Ectodermal cell (in vitro differentiated cells): ENCODE results near the gene FCRL5.

Experiments
- H3K27ac ChIP-seq: 2 replicates; pipeline ENCODE4 v1.7.0; 2013; ENCODE audit warnings: mild to moderate bottlenecking, low read depth, low read length; ENCODE audit not compliant: insufficient read depth, poor library complexity, severe bottlenecking
- H3K27me3 ChIP-seq: 2 replicates; pipeline ENCODE4 v1.7.0; 2013; ENCODE audit warnings: mild to moderate bottlenecking, low read length; ENCODE audit not compliant: insufficient read depth, control insufficient read depth, poor library complexity, severe bottlenecking
- H3K36me3 ChIP-seq: one replicate; pipeline ENCODE4 v1.7.0; 2013; ENCODE audit warnings: low read length; ENCODE audit not compliant: control insufficient read depth, insufficient read depth
- H3K4me1 ChIP-seq: one replicate; pipeline ENCODE4 v1.7.0; 2013; ENCODE audit warnings: low read length; ENCODE audit not compliant: control insufficient read depth, insufficient read depth
- H3K4me3 ChIP-seq: 2 replicates; pipeline ENCODE4 v1.7.0; 2013; ENCODE audit warnings: low read depth, low read length, control low read depth; ENCODE audit not compliant: insufficient read depth
- H3K9me3 ChIP-seq: 2 replicates; pipeline ENCODE4 v1.7.0; 2013; ENCODE audit warnings: mild to moderate bottlenecking, low read length, moderate library complexity; ENCODE audit not compliant: control insufficient read depth
- WGBS, 2 experiments: methylation state at CpG; one replicate each; pipeline ENCODE4 v1.1.7; 2013; ENCODE audit warnings: missing lambda C conversion rate in 2 of 2; 5-methylcytosine and 5-hydroxymethylcytosine counted together

FCRL5 gene

DNA sequence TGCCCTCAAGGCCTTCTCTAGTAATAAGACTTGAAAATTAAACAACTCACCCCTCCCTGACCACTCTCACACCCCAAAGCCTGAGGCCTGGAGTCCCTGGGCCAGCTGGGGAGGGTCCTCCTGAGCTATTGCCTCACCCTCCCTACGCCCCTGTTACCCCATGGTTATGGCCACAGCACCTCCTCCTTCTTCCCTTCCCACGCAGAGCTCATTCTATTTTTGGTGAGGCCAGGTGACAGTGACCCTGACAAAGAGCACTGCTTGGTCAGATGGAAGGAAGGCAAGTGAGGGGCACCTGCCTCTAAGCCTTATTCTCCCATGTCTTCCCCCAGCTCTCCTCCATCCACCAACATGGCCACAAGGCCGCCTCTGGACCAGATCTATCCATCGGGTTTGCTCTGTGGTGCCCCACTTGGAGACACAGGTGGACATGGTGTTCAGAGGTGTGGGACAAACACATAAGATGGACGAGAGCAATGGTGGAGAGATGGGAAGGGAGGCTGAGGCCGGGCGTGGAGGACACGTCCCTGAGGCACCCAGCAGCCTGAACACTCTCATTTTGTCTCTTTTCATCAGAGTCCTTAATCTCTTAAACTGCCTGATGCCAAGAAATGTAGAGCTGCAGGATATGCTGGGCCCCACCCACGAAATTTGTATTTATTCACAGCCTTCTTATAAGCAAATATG is 42.6 kb downstream of the FCRL5 start:
- H3K4me3 ChIP-seq: no peak overlapping the region
- no peaks in the 10 kb centered on the region for H3K9me3 ChIP-seq
- WGBS, 2 experiments: 90 to 95% methylated on average over 9 of the region's 9 CpGs
- no peaks in the 10 kb centered on the region for H3K36me3 ChIP-seq
- H3K27ac ChIP-seq: no peak overlapping the region
- H3K4me1 ChIP-seq: no peaks in the 10 kb centered on the region
- H3K27me3 ChIP-seq: no peaks in the 10 kb centered on the region

DNA sequence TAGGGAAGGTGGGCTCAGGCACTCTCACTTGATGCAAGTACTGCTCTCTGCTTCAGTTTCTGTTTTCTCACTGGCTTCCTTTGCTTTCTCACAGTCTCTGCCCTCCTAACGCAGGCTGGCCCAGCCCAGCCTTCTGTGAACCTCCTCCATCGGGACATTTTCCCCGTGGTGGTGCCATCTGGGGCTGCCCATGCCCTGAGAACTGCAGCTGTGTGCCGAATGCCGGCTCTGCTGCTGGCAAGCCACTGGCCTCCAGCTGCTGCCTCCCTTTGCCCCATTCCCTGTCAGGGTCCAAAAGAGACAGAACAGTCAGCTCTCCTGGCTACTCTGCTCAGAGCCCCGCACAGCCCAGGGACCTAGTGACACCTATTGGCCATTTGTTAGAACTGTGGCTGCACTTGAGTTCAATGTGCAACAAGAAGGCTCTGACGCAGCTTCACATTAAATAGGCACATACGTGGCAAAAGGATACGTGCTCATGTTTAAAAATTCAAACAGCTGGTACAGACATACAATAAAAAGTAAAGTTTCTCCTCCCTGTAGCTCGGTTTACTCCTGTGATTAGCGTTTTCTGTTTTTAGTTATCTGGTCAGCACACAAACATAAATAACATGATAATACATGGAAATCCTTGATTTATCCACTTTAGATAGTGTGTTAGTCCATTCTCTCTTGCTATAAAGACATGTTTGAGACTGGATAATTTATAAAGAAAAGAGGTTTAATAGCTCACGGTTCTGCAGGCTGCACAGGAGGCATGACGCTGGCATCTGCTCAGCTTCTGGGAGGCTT is 46.6 kb downstream of the FCRL5 start:
- Histone ChIP-seq H3K4me1 (no peaks in the 10 kb centered on the region), H3K27me3 (no peaks in the 10 kb centered on the region), H3K36me3 (no peaks in the 10 kb centered on the region), H3K4me3 (no peak overlapping the region), H3K9me3 (no peaks in the 10 kb centered on the region), H3K27ac (no peak overlapping the region)
- 64 to 65% methylated on average over 13 of the region's 13 CpGs for WGBS, 2 experiments

DNA sequence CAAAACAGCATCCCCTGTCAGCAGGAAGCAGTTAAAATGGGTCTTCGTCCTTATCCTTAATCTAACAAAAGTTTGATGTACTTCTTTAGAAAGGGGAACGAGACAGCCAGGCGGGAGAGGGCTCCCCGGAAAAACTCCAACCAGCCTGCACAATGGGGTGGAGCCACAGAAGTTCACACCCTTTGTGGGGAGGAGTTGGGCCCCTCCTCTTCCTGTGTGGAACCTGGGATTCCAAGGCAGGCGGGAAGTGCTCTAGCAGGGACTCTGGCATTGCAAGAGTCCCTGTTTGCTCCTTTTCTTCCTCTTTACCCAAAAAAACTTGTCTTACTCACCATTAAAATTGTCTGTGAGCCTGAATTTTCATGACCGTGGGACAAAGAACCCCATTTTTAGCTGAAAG is 47.7 kb downstream of the FCRL5 start:
- H3K4me3 ChIP-seq: no peak overlapping the region
- H3K27ac ChIP-seq: no peak overlapping the region
- 93 to 94% methylated on average over 6 of the region's 6 CpGs for WGBS, 2 experiments
- H3K27me3 ChIP-seq: no peaks in the 10 kb centered on the region
- H3K4me1 ChIP-seq: no peaks in the 10 kb centered on the region
- H3K36me3 ChIP-seq: no peaks in the 10 kb centered on the region
- no peaks in the 10 kb centered on the region for H3K9me3 ChIP-seq

DNA sequence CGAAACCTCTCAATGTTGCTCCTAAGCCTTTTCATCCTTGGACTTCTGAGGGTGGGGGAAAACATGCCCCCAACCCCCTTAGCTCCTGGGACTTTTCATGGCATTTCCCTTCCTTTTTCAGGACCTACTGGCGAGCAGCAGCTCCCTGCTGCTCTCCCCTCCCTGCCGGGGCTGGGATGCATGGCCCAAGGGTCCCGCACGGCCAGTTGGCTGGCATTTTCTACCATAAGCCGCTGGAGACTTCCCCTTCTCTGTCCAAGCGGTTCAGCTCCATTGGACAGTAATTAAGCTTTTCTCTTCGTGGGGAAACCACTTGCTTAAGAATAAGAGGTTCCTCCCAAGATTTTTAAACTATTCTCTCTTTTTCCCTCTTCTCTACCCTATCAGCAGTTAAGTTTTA is 52.8 kb downstream of the FCRL5 start:
- 92 to 94% methylated on average over 8 of the region's 8 CpGs for WGBS, 2 experiments

DNA sequence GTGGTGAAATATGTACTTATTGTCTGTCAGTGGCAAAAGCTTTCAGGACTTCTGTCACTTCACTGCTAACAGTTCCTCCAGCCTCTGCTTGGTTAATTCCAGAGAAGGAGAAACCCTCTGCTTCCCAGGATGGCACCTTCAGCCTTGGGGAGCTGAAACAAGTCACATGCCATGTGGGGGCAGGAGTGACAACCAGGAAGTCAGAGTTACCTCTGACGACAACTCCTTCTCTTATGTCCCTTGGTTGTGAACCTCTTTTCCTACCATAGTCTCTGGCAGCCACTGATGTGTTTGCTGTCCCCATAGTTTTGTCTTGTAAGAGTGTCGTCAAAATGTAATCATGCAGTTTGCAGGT is 53.6 kb downstream of the FCRL5 start:
- Histone ChIP-seq H3K27ac (no peak overlapping the region), H3K4me3 (no peak overlapping the region), H3K4me1 (no peaks in the 10 kb centered on the region), H3K36me3 (no peaks in the 10 kb centered on the region), H3K27me3 (no peaks in the 10 kb centered on the region), H3K9me3 (no peaks in the 10 kb centered on the region)
- WGBS, 2 experiments: 93 to 95% methylated on average over 2 of the region's 2 CpGs

More for the DNA sequence above, 52.8 kb downstream of the FCRL5 start:
- no peak overlapping the region for H3K27ac ChIP-seq
- H3K9me3 ChIP-seq: no peaks in the 10 kb centered on the region
- H3K4me1 ChIP-seq: no peaks in the 10 kb centered on the region
- H3K27me3 ChIP-seq: no peaks in the 10 kb centered on the region
- no peak overlapping the region for H3K4me3 ChIP-seq
- no peaks in the 10 kb centered on the region for H3K36me3 ChIP-seq

DNA sequence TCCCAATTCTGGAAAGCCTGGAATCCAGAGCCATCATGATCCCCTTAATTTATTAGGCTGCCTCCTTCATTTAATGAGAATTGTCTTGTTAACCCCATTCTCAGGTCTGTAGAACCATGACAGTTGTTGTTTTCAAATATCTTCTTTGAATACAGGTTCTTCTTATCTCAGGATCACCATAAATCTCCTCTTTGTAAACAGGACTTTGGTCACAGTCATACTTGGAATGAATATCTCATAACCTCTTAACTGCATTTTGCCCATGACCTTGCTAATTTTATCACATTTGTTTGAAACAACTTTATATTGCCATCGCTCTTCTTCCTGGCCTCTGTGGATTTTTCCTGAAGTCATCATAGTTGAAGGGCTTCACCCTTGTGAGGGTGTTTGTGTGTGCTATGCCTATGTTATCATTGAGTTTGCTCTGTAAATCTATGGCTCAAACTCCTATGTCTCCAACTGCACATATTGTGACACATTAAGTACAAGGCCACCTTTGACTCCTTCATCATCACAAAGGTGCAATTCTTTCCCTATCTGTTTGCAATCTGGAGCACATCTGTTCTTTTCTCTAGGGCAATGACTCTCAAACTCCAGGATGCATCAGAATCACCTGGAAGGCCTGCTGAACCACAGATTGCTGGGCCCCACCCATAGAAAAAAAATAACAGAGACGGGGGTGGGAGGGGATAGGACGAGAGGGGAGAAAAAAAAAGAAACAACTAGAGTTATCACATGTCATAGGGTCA is 54.2 kb downstream of the FCRL5 start:
- Histone ChIP-seq H3K36me3 (no peaks in the 10 kb centered on the region), H3K27ac (no peak overlapping the region), H3K27me3 (no peaks in the 10 kb centered on the region), H3K4me1 (no peaks in the 10 kb centered on the region), H3K4me3 (no peak overlapping the region), H3K9me3 (no peaks in the 10 kb centered on the region)
- 92 to 100% methylated on average over 3 of the region's 3 CpGs for WGBS, 2 experiments

DNA sequence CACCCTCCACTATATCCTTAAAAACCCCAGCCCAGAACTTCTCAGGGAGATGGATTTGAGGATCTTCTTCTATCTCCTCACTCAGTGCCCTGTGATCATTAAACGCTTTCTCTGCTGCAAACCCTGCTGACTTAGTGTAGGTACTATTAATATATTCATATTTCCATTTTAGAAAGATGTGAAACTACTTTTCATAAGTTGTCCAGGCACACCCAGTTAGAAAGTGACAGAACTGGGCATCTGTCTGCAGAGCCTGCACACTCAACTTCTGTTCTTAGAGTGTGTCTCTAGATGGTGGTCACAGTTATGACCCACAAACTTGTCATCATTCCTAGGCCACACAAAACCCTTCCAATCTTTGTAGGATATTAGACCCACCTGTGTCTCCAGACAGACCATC is 55.0 kb downstream of the FCRL5 start:
- H3K9me3 ChIP-seq: no peaks in the 10 kb centered on the region
- no peaks in the 10 kb centered on the region for H3K27me3 ChIP-seq
- H3K4me3 ChIP-seq: no peak overlapping the region
- H3K4me1 ChIP-seq: no peaks in the 10 kb centered on the region
- no peak overlapping the region for H3K27ac ChIP-seq
- whole genome bisulfite sequencing, 2 experiments: no CpG with 5 or more reads among the region's 1 CpG
- no peaks in the 10 kb centered on the region for H3K36me3 ChIP-seq

DNA sequence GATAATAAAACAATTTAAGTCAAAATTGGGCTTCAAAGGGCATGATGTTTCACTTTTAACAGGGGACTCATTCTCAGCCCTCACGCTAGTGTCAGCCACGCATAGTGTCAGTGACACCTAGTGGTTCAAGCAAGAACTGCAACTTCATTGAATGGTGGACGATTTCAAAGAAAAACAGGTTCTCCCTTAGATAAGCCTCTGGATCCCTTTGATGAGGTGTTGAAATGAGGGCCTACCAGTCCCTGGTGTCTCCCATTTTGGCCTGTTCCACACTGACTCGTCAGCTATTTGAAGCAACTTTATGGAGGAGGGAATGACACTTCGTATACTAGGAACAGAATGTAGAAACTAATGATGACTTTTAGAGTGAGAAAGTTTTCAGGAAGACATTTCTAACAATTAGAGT is 56.2 kb downstream of the FCRL5 start:
- 17 to 20% methylated on average over 5 of the region's 5 CpGs for WGBS, 2 experiments
- Histone ChIP-seq H3K36me3 (no peaks in the 10 kb centered on the region), H3K4me3 (no peak overlapping the region), H3K9me3 (no peaks in the 10 kb centered on the region), H3K4me1 (no peaks in the 10 kb centered on the region), H3K27me3 (no peaks in the 10 kb centered on the region), H3K27ac (no peak overlapping the region)

DNA sequence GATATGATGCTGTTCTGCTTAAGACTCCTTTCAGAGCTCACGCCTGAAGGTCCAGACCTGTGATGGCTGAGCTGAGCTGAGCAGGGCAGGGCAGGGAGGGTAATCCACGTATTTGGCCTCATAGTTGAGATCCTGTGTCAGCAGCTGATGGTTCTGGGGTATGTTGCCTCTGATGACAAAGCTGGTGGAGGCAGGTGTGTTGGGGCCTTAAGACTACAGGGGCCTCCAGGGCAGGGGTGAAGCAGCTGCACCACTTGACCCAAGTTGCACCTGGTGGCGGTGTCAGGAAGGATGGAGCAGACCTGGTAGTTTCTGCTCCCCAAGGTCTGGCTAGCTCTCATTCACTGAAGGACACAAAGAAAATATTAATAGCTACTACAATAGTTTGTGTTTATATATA is 57.0 kb downstream of the FCRL5 start:
- WGBS, 2 experiments: 90 to 95% methylated on average over 3 of the region's 3 CpGs

DNA sequence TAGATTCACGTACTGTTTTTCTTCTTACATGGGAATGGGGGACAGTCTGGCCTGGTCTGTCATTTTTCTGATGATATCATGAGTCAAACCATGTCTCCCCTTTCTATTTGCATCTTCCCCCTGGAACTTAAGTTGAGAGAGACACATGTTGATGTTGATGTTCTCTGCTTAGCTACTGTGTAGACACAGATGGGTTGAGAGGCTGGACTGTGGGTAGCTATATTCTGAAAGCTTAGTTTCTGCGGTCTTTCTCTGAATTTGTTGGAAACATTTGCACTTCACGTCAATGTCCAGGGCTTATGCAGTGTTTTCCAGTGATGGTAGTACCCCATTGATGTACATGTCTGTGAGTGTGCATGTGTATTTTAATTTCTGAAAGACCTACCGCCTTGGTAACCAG is 58.2 kb downstream of the FCRL5 start:
- WGBS, 2 experiments: 92 to 96% methylated on average over 3 to 4 of the region's 4 CpGs

More for the DNA sequence above, 57.0 kb downstream of the FCRL5 start:
- no peaks in the 10 kb centered on the region for H3K4me1 ChIP-seq
- no peaks in the 10 kb centered on the region for H3K9me3 ChIP-seq
- H3K27ac ChIP-seq: no peak overlapping the region
- no peaks in the 10 kb centered on the region for H3K27me3 ChIP-seq
- H3K4me3 ChIP-seq: no peak overlapping the region
- H3K36me3 ChIP-seq: no peaks in the 10 kb centered on the region

More for the DNA sequence above, 58.2 kb downstream of the FCRL5 start:
- no peaks in the 10 kb centered on the region for H3K27me3 ChIP-seq
- no peaks in the 10 kb centered on the region for H3K4me1 ChIP-seq
- no peak overlapping the region for H3K27ac ChIP-seq
- H3K4me3 ChIP-seq: no peak overlapping the region
- no peaks in the 10 kb centered on the region for H3K36me3 ChIP-seq
- H3K9me3 ChIP-seq: no peaks in the 10 kb centered on the region
